Neural cell (in vitro differentiated cells): ENCODE data around the gene ATE1. TPM values are rescaled to one million over a fixed set of nuclear protein-coding genes. Genes with fewer than 3 reads are reported as not detected.

Experiments
- H2AFZ ChIP-seq: fragments of 200-600, 300-800 bp; sonication (generic), shearing (Covaris generic); 2 replicates; pipeline ENCODE4 v1.6.0; 2014; ENCODE audit warnings: low read depth, mild to moderate bottlenecking, antibody characterized with exemption, low read length, moderate library complexity
- H3F3A ChIP-seq: fragments of 200-600 bp; shearing (Covaris generic); 2 replicates; pipeline ENCODE4 v1.6.1; 2016; ENCODE audit warnings: mild to moderate bottlenecking, moderate library complexity, mixed read lengths, antibody characterized with exemption, low read length; ENCODE audit not compliant: insufficient read depth, poor library complexity, severe bottlenecking
- H3K27ac ChIP-seq: fragments of 200-600, 300-800 bp; sonication (generic), shearing (Covaris generic); 2 replicates; pipeline ENCODE4 v1.5.1; 2014; ENCODE audit warnings: mild to moderate bottlenecking, low read length, moderate library complexity
- H3K27me3 ChIP-seq: fragments of 300-800, 200-600 bp; sonication (generic), shearing (Covaris generic); 2 replicates; pipeline ENCODE4 v1.6.0; 2014; ENCODE audit warnings: mild to moderate bottlenecking, low read depth, low read length, moderate library complexity; ENCODE audit not compliant: insufficient read depth
- H3K36me3 ChIP-seq: fragments of 300-800, 200-600 bp; sonication (generic), shearing (Covaris generic); 2 replicates; pipeline ENCODE4 v1.5.1; 2014; ENCODE audit warnings: mild to moderate bottlenecking, antibody characterized with exemption, low read length, moderate library complexity; ENCODE audit not compliant: insufficient read depth
- H3K4me2 ChIP-seq: fragments of 300-800, 200-600 bp; sonication (generic), shearing (Covaris generic); 2 replicates; pipeline ENCODE4 v1.6.0; 2014; ENCODE audit warnings: mild to moderate bottlenecking, low read length
- H3K4me3 ChIP-seq: fragments of 300-800, 200-600 bp; sonication (generic), shearing (Covaris generic); 2 replicates; pipeline ENCODE4 v1.5.1; 2014; ENCODE audit warnings: mild to moderate bottlenecking, low read length, moderate library complexity
- H3K79me2 ChIP-seq: fragments of 200-600 bp; shearing (Covaris generic); replicated peaks from 2 replicates; pipeline ENCODE4 v1.6.0; 2014; ENCODE audit warnings: mild to moderate bottlenecking, low read length, moderate library complexity; ENCODE audit not compliant: insufficient read depth
- H3K9ac ChIP-seq: fragments of 300-800, 200-600 bp; sonication (generic), shearing (Covaris generic); 2 replicates; pipeline ENCODE4 v1.6.1; 2016; ENCODE audit warnings: mild to moderate bottlenecking, low read length, mixed read lengths
- H3K9me2 ChIP-seq: fragments of 200-600 bp; shearing (Covaris generic); 2 replicates; pipeline ENCODE4 v1.6.1; 2016; ENCODE audit warnings: mild to moderate bottlenecking, low read length, mixed read lengths; ENCODE audit not compliant: insufficient read depth
- H3K9me3 ChIP-seq: fragments of 200-600, 300-800 bp; sonication (generic), shearing (Covaris generic); 2 replicates; pipeline ENCODE4 v1.6.1; 2016; ENCODE audit warnings: mild to moderate bottlenecking, mixed run types, low read length, moderate library complexity, mixed read lengths
- H4K20me1 ChIP-seq: fragments of 200-600 bp; shearing (Covaris generic); 2 replicates; pipeline ENCODE4 v1.6.1; 2016; ENCODE audit warnings: mild to moderate bottlenecking, mixed run types; ENCODE audit not compliant: insufficient read depth
- CTCF ChIP-seq: fragments of 450-650 bp; IDR thresholded peaks from 2 replicates; pipeline ENCODE4 v1.5.1; 2014; ENCODE audit warnings: antibody characterized with exemption, mild to moderate bottlenecking, moderate library complexity; ENCODE audit not compliant: poor library complexity, severe bottlenecking
- EP300 ChIP-seq: fragments of 450-650 bp; conservative IDR thresholded peaks from 2 replicates; pipeline ENCODE4 v1.6.1; 2014; ENCODE audit warnings: antibody characterized with exemption, mild to moderate bottlenecking, moderate library complexity; ENCODE audit not compliant: poor library complexity, severe bottlenecking
- EZH2 ChIP-seq: fragments of 200-600, 300-800 bp; shearing (Covaris generic), sonication (generic); IDR thresholded peaks from 2 replicates; pipeline ENCODE4 v1.6.1; 2014; ENCODE audit warnings: antibody characterized with exemption, low read length, borderline replicate concordance, mild to moderate bottlenecking; ENCODE audit not compliant: insufficient read depth, poor library complexity, severe bottlenecking
- MXI1 ChIP-seq: fragments of 450-650 bp; conservative IDR thresholded peaks from 2 replicates; pipeline ENCODE4 v1.6.1; 2014; ENCODE audit warnings: antibody characterized with exemption, mild to moderate bottlenecking; ENCODE audit not compliant: poor library complexity, severe bottlenecking
- POLR2AphosphoS5 ChIP-seq: IDR thresholded peaks from 2 replicates; pipeline ENCODE4 v1.6.1; 2012
- RAD21 ChIP-seq: fragments of 450-650 bp; conservative IDR thresholded peaks from 2 replicates; pipeline ENCODE4 v1.6.1; 2014; ENCODE audit warnings: antibody characterized with exemption, mild to moderate bottlenecking, moderate library complexity
- SMC3 ChIP-seq: fragments of 450-650 bp; conservative IDR thresholded peaks from 2 replicates; pipeline ENCODE4 v1.6.1; 2014; ENCODE audit warnings: antibody characterized with exemption, mild to moderate bottlenecking, moderate library complexity; ENCODE audit not compliant: poor library complexity
- TAF1 ChIP-seq: IDR thresholded peaks from 2 replicates; pipeline ENCODE4 v1.6.1; 2012; ENCODE audit warnings: low read depth
- polyA plus RNA-seq: library from polyadenylated mRNA; depleted of rRNA; stranded (reverse); fragments of >200 nt; gene quantifications from 2 replicates; pipeline ENCODE4 v1.2.3, GENCODE V29; 2014
- TF ChIP-seq, protein P1 (sequence below): IDR thresholded peaks from 2 replicates; pipeline ENCODE4 v1.6.1; 2012; ENCODE audit warnings: borderline replicate concordance

ATE1 gene
- polyA plus RNA-seq, 1 donor from 2014 or later: 23.7 TPM

DNA sequence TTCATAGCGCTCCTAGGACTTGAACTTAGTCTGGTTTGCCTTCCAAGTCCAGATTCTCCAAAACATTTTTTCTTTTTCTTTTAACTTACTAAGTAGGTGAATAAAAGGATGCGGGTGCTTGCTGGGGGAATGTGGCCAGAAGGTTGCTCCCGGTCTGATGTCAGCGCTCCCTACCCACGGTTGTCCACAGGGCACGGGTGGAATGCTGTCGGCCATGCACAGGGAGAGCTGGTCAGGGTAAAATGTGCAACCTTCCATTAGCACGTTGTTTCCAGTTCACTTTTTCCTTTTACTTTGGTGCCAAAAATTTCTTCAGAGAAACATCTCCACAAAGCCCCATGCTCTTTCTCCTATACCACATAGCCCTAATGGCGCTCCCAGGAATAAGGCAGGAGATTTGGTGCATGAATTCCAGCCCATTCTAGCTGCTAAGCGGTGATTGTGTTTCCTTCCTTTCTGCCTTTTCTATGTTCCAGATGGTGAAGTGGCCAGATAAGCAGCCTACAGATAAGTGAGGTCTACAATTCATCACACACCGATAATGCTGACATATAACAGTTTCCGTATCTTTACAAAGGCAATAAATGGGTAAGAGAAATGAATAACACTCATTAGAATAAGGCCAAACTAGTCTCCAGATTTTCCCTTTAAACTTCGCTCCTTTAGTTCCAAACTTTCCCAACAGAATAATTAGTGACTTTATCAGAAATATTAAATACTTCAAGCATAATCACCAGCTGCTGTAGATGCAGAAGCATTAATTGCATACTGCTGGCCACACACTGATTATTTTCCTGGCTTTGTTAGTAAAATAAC lies 191.3 kb downstream of the ATE1 start:
- H2AFZ ChIP-seq: no peak overlapping the region
- no peak overlapping the region for H3K4me3 ChIP-seq
- H3K4me2 ChIP-seq: no peak overlapping the region
- no peaks in the 10 kb centered on the region for H3K9me3 ChIP-seq
- no peak overlapping the region for H3K27ac ChIP-seq
- no peaks in the 10 kb centered on the region for H3K9me2 ChIP-seq
- H3F3A ChIP-seq: no peaks in the 10 kb centered on the region
- H3K79me2 ChIP-seq: no peaks in the 10 kb centered on the region
- H3K36me3 ChIP-seq: no peaks in the 10 kb centered on the region
- no peak overlapping the region for H3K9ac ChIP-seq
- no peaks in the 10 kb centered on the region for H4K20me1 ChIP-seq
- peaks cover 8% of the 10 kb centered on the region for H3K27me3 ChIP-seq
- TF ChIP-seq POLR2AphosphoS5 (no peak), MXI1 (no peak), EZH2 (no peak), CTCF (no peak), RAD21 (no peak), TAF1 (no peak), SMC3 (no peak), EP300 (no peak)
- TF ChIP-seq, protein P1, sequence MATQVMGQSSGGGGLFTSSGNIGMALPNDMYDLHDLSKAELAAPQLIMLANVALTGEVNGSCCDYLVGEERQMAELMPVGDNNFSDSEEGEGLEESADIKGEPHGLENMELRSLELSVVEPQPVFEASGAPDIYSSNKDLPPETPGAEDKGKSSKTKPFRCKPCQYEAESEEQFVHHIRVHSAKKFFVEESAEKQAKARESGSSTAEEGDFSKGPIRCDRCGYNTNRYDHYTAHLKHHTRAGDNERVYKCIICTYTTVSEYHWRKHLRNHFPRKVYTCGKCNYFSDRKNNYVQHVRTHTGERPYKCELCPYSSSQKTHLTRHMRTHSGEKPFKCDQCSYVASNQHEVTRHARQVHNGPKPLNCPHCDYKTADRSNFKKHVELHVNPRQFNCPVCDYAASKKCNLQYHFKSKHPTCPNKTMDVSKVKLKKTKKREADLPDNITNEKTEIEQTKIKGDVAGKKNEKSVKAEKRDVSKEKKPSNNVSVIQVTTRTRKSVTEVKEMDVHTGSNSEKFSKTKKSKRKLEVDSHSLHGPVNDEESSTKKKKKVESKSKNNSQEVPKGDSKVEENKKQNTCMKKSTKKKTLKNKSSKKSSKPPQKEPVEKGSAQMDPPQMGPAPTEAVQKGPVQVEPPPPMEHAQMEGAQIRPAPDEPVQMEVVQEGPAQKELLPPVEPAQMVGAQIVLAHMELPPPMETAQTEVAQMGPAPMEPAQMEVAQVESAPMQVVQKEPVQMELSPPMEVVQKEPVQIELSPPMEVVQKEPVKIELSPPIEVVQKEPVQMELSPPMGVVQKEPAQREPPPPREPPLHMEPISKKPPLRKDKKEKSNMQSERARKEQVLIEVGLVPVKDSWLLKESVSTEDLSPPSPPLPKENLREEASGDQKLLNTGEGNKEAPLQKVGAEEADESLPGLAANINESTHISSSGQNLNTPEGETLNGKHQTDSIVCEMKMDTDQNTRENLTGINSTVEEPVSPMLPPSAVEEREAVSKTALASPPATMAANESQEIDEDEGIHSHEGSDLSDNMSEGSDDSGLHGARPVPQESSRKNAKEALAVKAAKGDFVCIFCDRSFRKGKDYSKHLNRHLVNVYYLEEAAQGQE: no peak

DNA sequence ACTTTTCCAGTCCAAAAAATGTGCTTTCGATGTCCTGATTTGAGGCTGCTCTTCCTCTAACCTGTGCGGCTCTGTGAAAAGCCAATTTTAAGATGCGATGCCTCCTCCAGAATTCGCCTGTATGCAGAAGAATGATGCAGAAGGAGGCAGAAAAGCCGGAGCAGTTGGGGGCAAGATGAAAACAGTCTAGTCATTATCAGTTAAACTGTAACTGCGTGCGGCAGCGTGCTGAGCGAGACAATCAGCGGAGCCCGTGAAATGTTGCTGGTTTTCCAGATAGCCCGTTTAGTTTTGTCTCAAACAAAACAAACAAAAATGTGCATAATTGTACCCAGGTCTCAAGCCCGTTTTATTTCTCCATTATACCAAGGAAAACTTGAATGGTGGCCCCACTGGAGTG lies 192.6 kb downstream of the ATE1 start:
- H3K4me2 ChIP-seq: no peak overlapping the region
- H3K27ac ChIP-seq: no peak overlapping the region
- H3F3A ChIP-seq: no peaks in the 10 kb centered on the region
- no peak for TF ChIP-seq CTCF
- TF ChIP-seq POLR2AphosphoS5: no peak
- TF ChIP-seq EZH2: no peak
- no peak for TF ChIP-seq MXI1
- TF ChIP-seq, protein P1: no peak
- no peak overlapping the region for H3K9ac ChIP-seq
- H3K79me2 ChIP-seq: no peaks in the 10 kb centered on the region
- H3K4me3 ChIP-seq: no peak overlapping the region
- H3K9me3 ChIP-seq: no peaks in the 10 kb centered on the region
- H3K27me3 ChIP-seq: peaks cover 8% of the 10 kb centered on the region
- H2AFZ ChIP-seq: no peak overlapping the region
- no peaks in the 10 kb centered on the region for H3K36me3 ChIP-seq
- no peaks in the 10 kb centered on the region for H3K9me2 ChIP-seq
- no peaks in the 10 kb centered on the region for H4K20me1 ChIP-seq
